Measurements from ENCODE around the gene TBC1D22A.

DNA sequence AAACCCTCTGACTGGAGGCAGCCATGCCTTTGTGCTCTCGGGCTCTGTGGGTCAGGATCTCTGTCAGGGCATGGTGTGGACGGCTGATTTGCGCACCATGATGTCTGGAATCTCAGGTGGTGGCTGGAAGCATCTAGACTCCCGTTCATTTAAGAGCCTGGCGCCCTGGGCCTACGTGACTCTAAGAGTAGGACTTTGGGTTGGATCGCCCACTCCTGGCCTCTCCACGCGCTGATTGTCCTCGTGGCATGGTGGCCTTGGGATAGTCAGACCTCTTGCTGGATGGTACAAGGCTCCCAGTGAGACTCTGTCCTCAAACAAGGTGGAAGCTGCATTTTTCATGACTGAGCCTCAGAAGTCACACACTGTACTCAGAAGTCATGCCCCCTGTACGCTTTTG, 224.3 kb downstream of the TBC1D22A start:
- TF ChIP-seq, protein P1, sequence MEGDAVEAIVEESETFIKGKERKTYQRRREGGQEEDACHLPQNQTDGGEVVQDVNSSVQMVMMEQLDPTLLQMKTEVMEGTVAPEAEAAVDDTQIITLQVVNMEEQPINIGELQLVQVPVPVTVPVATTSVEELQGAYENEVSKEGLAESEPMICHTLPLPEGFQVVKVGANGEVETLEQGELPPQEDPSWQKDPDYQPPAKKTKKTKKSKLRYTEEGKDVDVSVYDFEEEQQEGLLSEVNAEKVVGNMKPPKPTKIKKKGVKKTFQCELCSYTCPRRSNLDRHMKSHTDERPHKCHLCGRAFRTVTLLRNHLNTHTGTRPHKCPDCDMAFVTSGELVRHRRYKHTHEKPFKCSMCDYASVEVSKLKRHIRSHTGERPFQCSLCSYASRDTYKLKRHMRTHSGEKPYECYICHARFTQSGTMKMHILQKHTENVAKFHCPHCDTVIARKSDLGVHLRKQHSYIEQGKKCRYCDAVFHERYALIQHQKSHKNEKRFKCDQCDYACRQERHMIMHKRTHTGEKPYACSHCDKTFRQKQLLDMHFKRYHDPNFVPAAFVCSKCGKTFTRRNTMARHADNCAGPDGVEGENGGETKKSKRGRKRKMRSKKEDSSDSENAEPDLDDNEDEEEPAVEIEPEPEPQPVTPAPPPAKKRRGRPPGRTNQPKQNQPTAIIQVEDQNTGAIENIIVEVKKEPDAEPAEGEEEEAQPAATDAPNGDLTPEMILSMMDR (IDR thresholded peaks at IDR 0.05): no peak
- TF ChIP-seq POLR2A (IDR thresholded peaks at IDR 0.05): no peak
